ENCODE results near the gene TBCCD1. TPM values are rescaled to one million over a fixed set of nuclear protein-coding genes. Genes with fewer than 3 reads are reported as not detected.

TBCCD1 gene
- total RNA-seq, 2 experiments from 2014 or later, result 7.6 to 8.1 TPM

- no peak overlapping the region for H3K27ac Mint-ChIP-seq
- ATAC-seq (ENCODE audit: poor library complexity) (no peak), DNase-seq (no peak)
- TF ChIP-seq CTCF (IDR thresholded peaks at IDR 0.05), result no peak
- POLR2A ChIA-PET, result no interaction called here
- Histone ChIP-seq H3K36me3 (ENCODE audit: insufficient read depth, low read length) (no peaks in the 10 kb centered on the region), H3K27ac (ENCODE audit: low read depth in 1 of 2, low read length in 2 of 2) (no peak overlapping the region), H3K9me3 (ENCODE audit: control insufficient read depth in 1 of 2, insufficient read depth in 1 of 2, low read length in 2 of 2) (no peaks in the 10 kb centered on the region), H3K4me3 (ENCODE audit: low read length) (no peak overlapping the region), H3K4me1 (ENCODE audit: insufficient read depth, low read length) (no peaks in the 10 kb centered on the region), H3K27me3 (ENCODE audit: control insufficient read depth in 1 of 2, insufficient read depth in 2 of 2, low read length in 2 of 2) (no peaks in the 10 kb centered on the region)
- intact Hi-C loops (cut with DNase I, micrococcal nuclease), result no loop called here
- H3K9me3 Mint-ChIP-seq, result no peaks in the 10 kb centered on the region
- CTCF ChIA-PET, result interaction anchor here (0.6 kb wide), 1 partner anchor 50 kb away, joined by 3 read pairs; no protein-coding TSS in a partner anchor
- no peak overlapping the region for H3K4me3 Mint-ChIP-seq
- no peaks in the 10 kb centered on the region for H3K27me3 Mint-ChIP-seq
- no peaks in the 10 kb centered on the region for H3K4me1 Mint-ChIP-seq (ENCODE audit: low read depth)
- no peaks in the 10 kb centered on the region for H3K36me3 Mint-ChIP-seq (ENCODE audit: low read depth)
Measured at GRCh38 chr3:186603159-186603558, 36.0 kb upstream of the TBCCD1 start.

GRCh38 chr3:186600896-186601295 is 33.8 kb upstream of the TBCCD1 start:
- TF ChIP-seq CTCF (IDR thresholded peaks at IDR 0.05), result no peak
- Histone ChIP-seq H3K27ac (ENCODE audit: low read depth in 1 of 2, low read length in 2 of 2) (no peak overlapping the region), H3K4me1 (ENCODE audit: insufficient read depth, low read length) (no peaks in the 10 kb centered on the region), H3K9me3 (ENCODE audit: control insufficient read depth in 1 of 2, insufficient read depth in 1 of 2, low read length in 2 of 2) (no peaks in the 10 kb centered on the region), H3K4me3 (ENCODE audit: low read length) (no peak overlapping the region), H3K36me3 (ENCODE audit: insufficient read depth, low read length) (no peaks in the 10 kb centered on the region), H3K27me3 (ENCODE audit: control insufficient read depth in 1 of 2, insufficient read depth in 2 of 2, low read length in 2 of 2) (no peaks in the 10 kb centered on the region)
- Mint-ChIP-seq H3K27ac (no peak overlapping the region), H3K9me3 (no peaks in the 10 kb centered on the region), H3K4me1 (ENCODE audit: low read depth) (no peaks in the 10 kb centered on the region), H3K27me3 (no peaks in the 10 kb centered on the region), H3K36me3 (ENCODE audit: low read depth) (no peaks in the 10 kb centered on the region), H3K4me3 (no peak overlapping the region)
- no peak for DNase-seq
- no peak for ATAC-seq (ENCODE audit: poor library complexity)
- intact Hi-C loops (cut with DNase I, micrococcal nuclease), result no loop called here
- CTCF ChIA-PET, result interaction anchor here (0.8 kb wide), 1 partner anchor 14 kb away, joined by 3 read pairs; no protein-coding TSS in a partner anchor
- POLR2A ChIA-PET, result interaction anchor here (0.6 kb wide), 2 partner anchors 56 to 538 kb away, joined by 3 read pairs; no protein-coding TSS in a partner anchor

- Mint-ChIP-seq H3K27me3 (no peaks in the 10 kb centered on the region), H3K9me3 (no peaks in the 10 kb centered on the region), H3K4me1 (ENCODE audit: low read depth) (no peaks in the 10 kb centered on the region), H3K36me3 (ENCODE audit: low read depth) (no peaks in the 10 kb centered on the region), H3K27ac (no peak overlapping the region), H3K4me3 (no peak overlapping the region)
- intact Hi-C loops (cut with DNase I, micrococcal nuclease), result no loop called here
- TF ChIP-seq CTCF (IDR thresholded peaks at IDR 0.05), result no peak
- Histone ChIP-seq H3K27ac (ENCODE audit: low read depth in 1 of 2, low read length in 2 of 2) (no peak overlapping the region), H3K9me3 (ENCODE audit: control insufficient read depth in 1 of 2, insufficient read depth in 1 of 2, low read length in 2 of 2) (no peaks in the 10 kb centered on the region), H3K4me1 (ENCODE audit: insufficient read depth, low read length) (no peaks in the 10 kb centered on the region), H3K27me3 (ENCODE audit: control insufficient read depth in 1 of 2, insufficient read depth in 2 of 2, low read length in 2 of 2) (no peaks in the 10 kb centered on the region), H3K4me3 (ENCODE audit: low read length) (no peak overlapping the region), H3K36me3 (ENCODE audit: insufficient read depth, low read length) (no peaks in the 10 kb centered on the region)
- ChIA-PET POLR2A (no interaction called here), CTCF (interaction anchor here (1.1 kb wide), 1 partner anchor 15 kb away, joined by 3 read pairs; no protein-coding TSS in a partner anchor)
- no peak for DNase-seq
- ATAC-seq (ENCODE audit: poor library complexity), result no peak
Measured at GRCh38 chr3:186599785-186600166, 32.6 kb upstream of the TBCCD1 start.
